H1 (cell line): Measurements from ENCODE around the gene ZNF598. TPM values are rescaled to one million over a fixed set of nuclear protein-coding genes. Genes with fewer than 3 reads are reported as not detected.

ENCODE experiments used
- BRCA1 ChIP-seq: IDR thresholded peaks from 2 replicates; pipeline ENCODE4 v1.6.1; 2012; ENCODE audit warnings: low read depth, low read length, improper control_type of control experiment
- GTF2F1 ChIP-seq: IDR thresholded peaks from 2 replicates; pipeline ENCODE4 v1.6.1; 2012; ENCODE audit warnings: low read depth, low read length, improper control_type of control experiment, borderline replicate concordance
- RXRA ChIP-seq: IDR thresholded peaks from 2 replicates; pipeline ENCODE4 v1.6.1; 2011; ENCODE audit warnings: low read depth, mild to moderate bottlenecking, low read length, moderate library complexity; ENCODE audit not compliant: insufficient read depth
- polyA plus RNA-seq, 7 experiments: library from polyadenylated mRNA; depleted of rRNA in 3 of 7; stranded (reverse) in 5 of 7; unstranded in 2 of 7; fragments of >200 nt in 5 of 7; fragments of 200-250 nt in 2 of 7; gene quantifications; 1 replicate in 5 of 7; 2 replicates in 1 of 7; 4 replicates in 1 of 7; pipeline versions ENCODE4 v1.2.1 to v1.2.3, GENCODE V29; 2011 to 2013; ENCODE audit warnings: missing spikeins in 2 of 7, mixed read lengths in 2 of 7
- total RNA-seq: library from RNA; stranded (reverse); fragmentation: NEBNext Ultra II Directional; extraction: Animal tissue kit (Norgen Biotek cat#: 25700); gene quantifications from 2 replicates; pipeline ENCODE4 v1.2.1, GENCODE V29; 2021

The ZNF598 gene
- total and polyA plus RNA-seq, 2 of the 8 experiments (the other 6 are each of a cell fraction or from before 2014, with no cell fraction given): 29.3 to 47.6 TPM

DNA sequence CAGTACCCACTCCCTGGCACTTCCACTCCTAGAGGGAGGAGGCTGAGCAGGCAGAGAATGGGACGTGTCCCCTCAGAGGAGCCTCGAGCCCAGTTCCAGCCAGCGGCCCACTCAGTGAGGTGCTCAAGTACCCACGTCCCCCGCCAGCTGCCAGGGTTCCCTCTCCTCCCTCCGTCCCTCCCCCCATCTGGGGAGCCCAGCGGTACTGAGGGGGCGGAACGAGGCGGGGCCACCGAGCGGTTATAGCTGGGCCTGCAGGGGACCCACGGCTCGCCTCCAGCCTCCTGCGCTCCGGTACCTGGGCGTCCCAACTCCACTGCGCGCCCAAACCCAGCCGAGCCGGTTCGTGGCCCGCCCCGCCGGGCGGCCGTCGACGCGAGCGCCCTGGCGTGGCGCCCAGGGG lies 9.9 kb upstream of the ZNF598 start, which contains the start of gene NPW (continued):
- no peak for TF ChIP-seq RXRA
- TF ChIP-seq BRCA1: no peak
- no peak for TF ChIP-seq GTF2F1
